HCT116 (cell line): ENCODE measurements around the gene LRRC53. TPM values are rescaled to one million over a fixed set of nuclear protein-coding genes. Genes with fewer than 3 reads are reported as not detected.

Experiments
- ATAC-seq: fragments of 200-7000 bp; cut with Tn5 transposase; 2 replicates; pipeline ENCODE4 v1.9.1; 2020; ENCODE audit warnings: mild to moderate bottlenecking, moderate library complexity
- BruUV-seq: library from RNA; stranded (reverse); fragments of 400-500 nt; replicated peaks from 2 replicates; lab custom pipeline; 2021; lab: Mats Ljungman, UMichigan
- CTCF ChIA-PET: fragments of 300-600 bp; sonication (Branson Sonifier 250); formaldehyde crosslinking; loops from one replicate; lab custom pipeline; 2021; ENCODE audit warnings: antibody characterized with exemption; lab: Charles Lee
- POLR2A ChIA-PET: fragments of 300-600, 350-600 bp; sonication (Branson Sonifier 250); formaldehyde crosslinking; loops from one replicate; lab custom pipeline; 2021; ENCODE audit warnings: antibody characterized with exemption; lab: Charles Lee
- RAD21 ChIA-PET, 2 experiments: fragments of 300-600 bp; sonication (Branson Sonifier 250); formaldehyde crosslinking; loops; one replicate each; lab custom pipeline; 2023; ENCODE audit warnings: low total read pairs in 2 of 2; ENCODE audit not compliant: uncharacterized antibody in 2 of 2, unreplicated experiment in 2 of 2, low non-redundant PET in 1 of 2; lab: Charles Lee
- DNase-seq: peaks from one replicate; pipeline ENCODE4 v3.0.0-alpha.2; 2010; ENCODE audit warnings: low read depth, low spot score
- H2AFZ ChIP-seq: fragments of 200-600 bp; shearing (Covaris generic), sonication (generic); 2 replicates; pipeline ENCODE4 v1.6.1; 2017; ENCODE audit warnings: low read depth, mixed run types, mixed read lengths, antibody characterized with exemption, low read length; ENCODE audit not compliant: poor library complexity, severe bottlenecking
- H3K27ac ChIP-seq: 2 replicates; pipeline ENCODE4 v1.5.1; 2012; ENCODE audit warnings: low read depth, low read length
- H3K27me3 ChIP-seq: fragments of 200-600 bp; sonication (generic); 2 replicates; pipeline ENCODE4 v1.6.1; 2016; ENCODE audit warnings: mixed run types, low read length, mixed read lengths; ENCODE audit not compliant: insufficient read depth
- H3K36me3 ChIP-seq, 2 experiments: fragments of 200-500 bp in 1 of 2; fragments of 200-600 bp in 1 of 2; sonication (Bioruptor generic) in 1 of 2; sonication (generic) in 1 of 2; 2 replicates each; pipeline versions ENCODE4 v1.5.1 to v1.6.1; 2014 to 2016; ENCODE audit warnings: low read length in 2 of 2, inconsistent platforms in 1 of 2, mixed read lengths in 1 of 2, mixed run types in 1 of 2; ENCODE audit not compliant: insufficient read depth in 2 of 2, control insufficient read depth in 1 of 2
- H3K4me1 ChIP-seq, 2 experiments: fragments of 200-600 bp in 1 of 2; sonication (generic) in 1 of 2; 2 replicates each; pipeline versions ENCODE4 v1.5.1 to v1.6.1; 2012 to 2017; ENCODE audit warnings: low read length in 2 of 2, inconsistent platforms in 1 of 2, mild to moderate bottlenecking in 1 of 2, mixed read lengths in 1 of 2, mixed run types in 1 of 2, moderate library complexity in 1 of 2; ENCODE audit not compliant: insufficient read depth in 2 of 2, control insufficient read depth in 1 of 2
- H3K4me2 ChIP-seq: fragments of 200-600 bp; sonication (generic); 2 replicates; pipeline ENCODE4 v1.6.1; 2017; ENCODE audit warnings: mixed run types, low read length, mixed read lengths
- H3K4me3 ChIP-seq, 2 experiments: fragments of 200-600 bp in 1 of 2; sonication (generic) in 1 of 2; replicated peaks in 1 of 2; 2 replicates each; pipeline ENCODE4 v1.5.1; 2011 to 2016; ENCODE audit warnings: low read length in 2 of 2, control low read depth in 1 of 2, low read depth in 1 of 2, mild to moderate bottlenecking in 1 of 2, mixed read lengths in 1 of 2, mixed run types in 1 of 2
- H3K79me2 ChIP-seq: fragments of 200-600 bp; sonication (generic); 2 replicates; pipeline ENCODE4 v1.6.1; 2017; ENCODE audit warnings: mild to moderate bottlenecking, mixed run types, low read length, moderate library complexity, mixed read lengths; ENCODE audit not compliant: insufficient read depth
- H3K9ac ChIP-seq: fragments of 200-600 bp; sonication (generic); 2 replicates; pipeline ENCODE4 v1.6.1; 2016; ENCODE audit warnings: low read length, mixed read lengths
- H3K9me2 ChIP-seq: fragments of 200-600 bp; sonication (generic), shearing (Covaris generic); 2 replicates; pipeline ENCODE4 v1.6.1; 2017; ENCODE audit warnings: mixed run types, mild to moderate bottlenecking, moderate library complexity; ENCODE audit not compliant: insufficient read depth
- H3K9me3 ChIP-seq, 2 experiments: fragments of 200-500 bp in 1 of 2; fragments of 200-600 bp in 1 of 2; sonication (Bioruptor generic) in 1 of 2; sonication (generic) in 1 of 2; 2 replicates each; pipeline ENCODE4 v1.6.1; 2014 to 2017; ENCODE audit warnings: low read length in 2 of 2, mixed read lengths in 2 of 2, inconsistent platforms in 1 of 2, low read depth in 1 of 2, mild to moderate bottlenecking in 1 of 2, mixed run types in 1 of 2, moderate library complexity in 1 of 2; ENCODE audit not compliant: control insufficient read depth in 1 of 2, insufficient read depth in 1 of 2
- H4K20me1 ChIP-seq: fragments of 200-600 bp; sonication (generic), shearing (Covaris generic); 2 replicates; pipeline ENCODE4 v1.6.1; 2017; ENCODE audit warnings: mixed run types, mild to moderate bottlenecking, moderate library complexity; ENCODE audit not compliant: insufficient read depth
- CBX3 ChIP-seq: IDR thresholded peaks from 2 replicates; pipeline ENCODE4 v1.6.1; 2012; ENCODE audit warnings: low read depth
- CTCF ChIP-seq, 3 experiments: fragments of 200-600 bp in 1 of 3; sonication (generic) in 1 of 3; IDR thresholded peaks in 2 of 3; conservative IDR thresholded peaks in 1 of 3; 2 replicates each; pipeline ENCODE4 v1.5.1; 2012 to 2017; ENCODE audit warnings: low read depth in 2 of 3, low read length in 2 of 3, antibody characterized with exemption in 1 of 3, borderline replicate concordance in 1 of 3, control low read depth in 1 of 3, mild to moderate bottlenecking in 1 of 3, mixed read lengths in 1 of 3, mixed run types in 1 of 3, moderate library complexity in 1 of 3; ENCODE audit not compliant: insufficient read depth in 1 of 3
- EZH2 ChIP-seq: fragments of 200-600 bp; sonication (generic); IDR thresholded peaks from 2 replicates; pipeline ENCODE4 v1.6.1; 2017; ENCODE audit warnings: antibody characterized with exemption, mixed run types
- POLR2A ChIP-seq: IDR thresholded peaks from 2 replicates; pipeline ENCODE4 v1.7.0; 2011; ENCODE audit warnings: borderline replicate concordance; ENCODE audit not compliant: insufficient read depth, insufficient read length; ENCODE audit errors: extremely low read depth
- SIN3A ChIP-seq: IDR thresholded peaks from 2 replicates; pipeline ENCODE4 v1.6.1; 2012; ENCODE audit warnings: low read depth
- TCF7L2 ChIP-seq: IDR thresholded peaks from 2 replicates; pipeline ENCODE4 v1.7.0; 2011; ENCODE audit warnings: borderline replicate concordance, inconsistent platforms; ENCODE audit not compliant: insufficient read depth, insufficient read length; ENCODE audit errors: extremely low read depth
- YY1 ChIP-seq: IDR thresholded peaks from 2 replicates; pipeline ENCODE4 v1.6.1; 2011; ENCODE audit warnings: low read length, low read depth, moderate library complexity, mild to moderate bottlenecking; ENCODE audit not compliant: insufficient replicate concordance; ENCODE audit errors: extremely low read depth
- ZFX ChIP-seq: fragments of 450-650 bp; IDR thresholded peaks from 2 replicates; pipeline ENCODE4 v1.6.1; 2017
- intact Hi-C: fragments of 100-400 bp; cut with micrococcal nuclease; formaldehyde crosslinking; loops from 2 replicates; pipeline ENCODE4 v1.10.0; 2022
- total RNA-seq: library from RNA; stranded (reverse); gene quantifications from one replicate; pipeline ENCODE4 v1.2.1, GENCODE V29; 2021; ENCODE audit not compliant: unreplicated experiment

LRRC53 gene
- total RNA-seq, 1 experiment from 2014 or later = not detected

- no peaks in the 10 kb centered on the region for H3K36me3 ChIP-seq
- intact Hi-C loops = loop anchor here (10.0 kb wide), 1 partner anchor 179 kb away; no protein-coding TSS in a partner anchor
- RAD21 ChIA-PET = no interaction called here
- no peak overlapping the region for H3K9ac ChIP-seq
- H3K9me2 ChIP-seq = no peaks in the 10 kb centered on the region
- peaks cover 31% of the 10 kb centered on the region; the same call in 1 of the 2 replicates for H3K27me3 ChIP-seq
- no peaks in the 10 kb centered on the region for H3K9me3 ChIP-seq
- no peaks in the 10 kb centered on the region for H3K4me1 ChIP-seq
- CTCF ChIA-PET = no interaction called here
- H3K79me2 ChIP-seq = no peaks in the 10 kb centered on the region
- no peak overlapping the region for H3K4me2 ChIP-seq
- ATAC-seq (no peak), DNase-seq (no peak)
- POLR2A ChIA-PET = no interaction called here
- no peak for TF ChIP-seq ZFX
- TF ChIP-seq YY1 = no peak
- TF ChIP-seq CTCF (IDR thresholded peaks at IDR 0.05 in 2 of 3, conservative IDR thresholded peaks at IDR 0.05 in 1 of 3; ENCODE audit: borderline replicate concordance in 1 of 3, insufficient read depth in 1 of 3, low read depth in 2 of 3, low read length in 2 of 3) = no peak
- no peak for TF ChIP-seq POLR2A
- no peak for TF ChIP-seq EZH2
- no peak for TF ChIP-seq SIN3A
- TF ChIP-seq TCF7L2 = no peak
- TF ChIP-seq CBX3 = no peak
- H2AFZ ChIP-seq = no peak overlapping the region
- no TSS peak for BruUV-seq
- no peak overlapping the region for H3K27ac ChIP-seq
- no peak overlapping the region for H3K4me3 ChIP-seq
- no peaks in the 10 kb centered on the region for H4K20me1 ChIP-seq
These were observed 6.3 kb downstream of the LRRC53 start for GRCh38 chr1:74505928-74506710.
